H9 (cell line): ENCODE data around the gene SLC12A5. TPM values are rescaled to one million over a fixed set of nuclear protein-coding genes. Genes with fewer than 3 reads are reported as not detected.
"Not testable (repeated sequence)": the region's sequence is repeated elsewhere in the genome, so short reads cannot be mapped to it uniquely, and the experiment has no call there.

Source experiments
- DNase-seq: peaks from one replicate; pipeline ENCODE4 v3.0.0-alpha.2; 2017
- H2AFZ ChIP-seq: one replicate; pipeline ENCODE4 v1.6.1; 2013; ENCODE audit warnings: mild to moderate bottlenecking, low read length, control low read depth, moderate library complexity
- H2AK5ac ChIP-seq: 2 replicates; pipeline ENCODE4 v1.6.1; 2013; ENCODE audit warnings: low read length, control low read depth, mixed read lengths; ENCODE audit not compliant: insufficient read length
- H2BK120ac ChIP-seq: one replicate; pipeline ENCODE4 v1.6.1; 2013; ENCODE audit warnings: low read depth, mild to moderate bottlenecking, low read length, control low read depth, inconsistent platforms; ENCODE audit not compliant: poor library complexity, severe bottlenecking
- H2BK12ac ChIP-seq: 2 replicates; pipeline ENCODE4 v1.6.1; 2013; ENCODE audit warnings: low read length, control low read depth, mixed read lengths, low read depth; ENCODE audit not compliant: insufficient read length
- H2BK15ac ChIP-seq: 2 replicates; pipeline ENCODE4 v1.6.1; 2013; ENCODE audit warnings: low read depth, low read length, control low read depth
- H2BK20ac ChIP-seq: one replicate; pipeline ENCODE4 v1.6.1; 2013; ENCODE audit warnings: low read depth, mild to moderate bottlenecking, low read length, control low read depth, inconsistent platforms; ENCODE audit not compliant: poor library complexity, severe bottlenecking
- H2BK5ac ChIP-seq: 2 replicates; pipeline ENCODE4 v1.6.1; 2013; ENCODE audit warnings: low read length, control low read depth, mixed read lengths; ENCODE audit not compliant: insufficient read length
- H3K14ac ChIP-seq: 2 replicates; pipeline ENCODE4 v1.6.1; 2013; ENCODE audit warnings: low read length, control low read depth; ENCODE audit not compliant: insufficient read depth
- H3K18ac ChIP-seq: 2 replicates; pipeline ENCODE4 v1.6.1; 2013; ENCODE audit warnings: low read depth, mild to moderate bottlenecking, mixed read lengths, low read length, control low read depth; ENCODE audit not compliant: insufficient read length
- H3K23ac ChIP-seq: 2 replicates; pipeline ENCODE4 v1.6.1; 2013; ENCODE audit warnings: low read length, control low read depth, mixed read lengths, low read depth; ENCODE audit not compliant: insufficient read length
- H3K23me2 ChIP-seq: 2 replicates; pipeline ENCODE4 v1.6.1; 2013; ENCODE audit warnings: low read depth, mild to moderate bottlenecking, mixed read lengths, low read length, control low read depth; ENCODE audit not compliant: insufficient read length, poor library complexity, severe bottlenecking
- H3K27ac ChIP-seq: 2 replicates; pipeline ENCODE4 v1.5.1; 2013; ENCODE audit warnings: low read length, control low read depth, mixed read lengths, low read depth; ENCODE audit not compliant: insufficient read length
- H3K27me3 ChIP-seq: 2 replicates; pipeline ENCODE4 v1.6.1; 2013; ENCODE audit warnings: low read length, control low read depth, inconsistent platforms; ENCODE audit not compliant: insufficient read depth
- H3K4ac ChIP-seq: 2 replicates; pipeline ENCODE4 v1.6.1; 2013; ENCODE audit warnings: low read depth, mild to moderate bottlenecking, control low read depth, inconsistent platforms, low read length, moderate library complexity
- H3K4me1 ChIP-seq: 2 replicates; pipeline ENCODE4 v1.6.1; 2013; ENCODE audit warnings: low read length, control low read depth, inconsistent platforms; ENCODE audit not compliant: insufficient read depth
- H3K4me2 ChIP-seq: 2 replicates; pipeline ENCODE4 v1.6.1; 2013; ENCODE audit warnings: low read length, control low read depth, mixed read lengths; ENCODE audit not compliant: insufficient read length, insufficient read depth
- H3K56ac ChIP-seq: 2 replicates; pipeline ENCODE4 v1.6.1; 2013; ENCODE audit warnings: low read depth, mild to moderate bottlenecking, mixed read lengths, low read length, control low read depth; ENCODE audit not compliant: insufficient read length
- H3K79me1 ChIP-seq: 2 replicates; pipeline ENCODE4 v1.6.1; 2013; ENCODE audit warnings: low read depth, mild to moderate bottlenecking, moderate library complexity, low read length, control low read depth, inconsistent platforms; ENCODE audit not compliant: insufficient read depth, poor library complexity, severe bottlenecking
- H3K79me2 ChIP-seq: 2 replicates; pipeline ENCODE4 v1.6.1; 2013; ENCODE audit warnings: low read length, control low read depth, inconsistent platforms; ENCODE audit not compliant: insufficient read depth
- H3K9ac ChIP-seq: 2 replicates; pipeline ENCODE4 v1.6.1; 2013; ENCODE audit warnings: low read length, control low read depth, mixed read lengths; ENCODE audit not compliant: insufficient read length; ENCODE audit errors: extremely low read depth
- H3K9me3 ChIP-seq: one replicate; pipeline ENCODE4 v1.6.1; 2013; ENCODE audit warnings: low read depth, low read length, inconsistent platforms; ENCODE audit not compliant: control insufficient read depth
- H3T11ph ChIP-seq: one replicate; pipeline ENCODE4 v1.6.1; 2013; ENCODE audit warnings: mild to moderate bottlenecking, low read length, control low read depth, inconsistent platforms
- H4K20me1 ChIP-seq: one replicate; pipeline ENCODE4 v1.6.1; 2013; ENCODE audit not compliant: control insufficient read depth, insufficient read length, insufficient read depth
- H4K5ac ChIP-seq: 2 replicates; pipeline ENCODE4 v1.6.1; 2013; ENCODE audit warnings: low read depth, mild to moderate bottlenecking, mixed read lengths, low read length, control low read depth; ENCODE audit not compliant: insufficient read length
- H4K8ac ChIP-seq: replicated peaks from 2 replicates; pipeline ENCODE4 v1.6.1; 2013; ENCODE audit warnings: low read length, control low read depth, mixed read lengths, low read depth; ENCODE audit not compliant: insufficient read length
- H4K91ac ChIP-seq: 2 replicates; pipeline ENCODE4 v1.6.1; 2013; ENCODE audit warnings: low read depth, mild to moderate bottlenecking, moderate library complexity, mixed read lengths, low read length, control low read depth; ENCODE audit not compliant: insufficient read length
- H3K27ac Mint-ChIP-seq, 3 experiments: 2 replicates in 2 of 3; 3 replicates in 1 of 3; pipeline ENCODE4 v1.8.0; 2020 to 2021; ENCODE audit warnings: mixed read lengths in 3 of 3, mild to moderate bottlenecking in 1 of 3, moderate library complexity in 1 of 3
- H3K27me3 Mint-ChIP-seq: 2 replicates; pipeline ENCODE4 v1.8.0; 2021; ENCODE audit warnings: low read depth, mild to moderate bottlenecking, moderate library complexity, mixed read lengths
- H3K36me3 Mint-ChIP-seq, 3 experiments: 2 replicates in 2 of 3; 3 replicates in 1 of 3; pipeline ENCODE4 v1.8.0; 2020 to 2021; ENCODE audit warnings: low read depth in 3 of 3, mixed read lengths in 3 of 3; ENCODE audit not compliant: insufficient read depth in 1 of 3
- H3K4me1 Mint-ChIP-seq, 2 experiments: 2 replicates each; pipeline ENCODE4 v1.8.0; 2020; ENCODE audit warnings: mixed read lengths in 2 of 2
- H3K4me3 Mint-ChIP-seq, 2 experiments: 2 replicates in 1 of 2; 3 replicates in 1 of 2; pipeline ENCODE4 v1.8.0; 2020 to 2021; ENCODE audit warnings: mild to moderate bottlenecking in 2 of 2, mixed read lengths in 2 of 2, moderate library complexity in 1 of 2
- H3K9me3 Mint-ChIP-seq, 2 experiments: 2 replicates in 1 of 2; 3 replicates in 1 of 2; pipeline ENCODE4 v1.8.0; 2020; ENCODE audit warnings: mild to moderate bottlenecking in 2 of 2, mixed read lengths in 2 of 2, moderate library complexity in 1 of 2
- CTCF ChIP-seq: fragments of 200-600 bp; sonication (generic); conservative IDR thresholded peaks from 3 replicates; pipeline ENCODE4 v1.8.0; 2021; ENCODE audit warnings: antibody characterized with exemption, mild to moderate bottlenecking
- WGBS: extraction: QIAGEN DNeasy Blood & Tissue Kit; methylation state at CpG from one replicate; pipeline ENCODE4 v1.1.7; 2013; ENCODE audit warnings: missing lambda C conversion rate, low lambda C conversion rate, mixed read lengths; ENCODE audit not compliant: insufficient read length; ENCODE audit errors: extremely low coverage; 5-methylcytosine and 5-hydroxymethylcytosine counted together
- total RNA-seq: library from RNA; stranded (reverse); gene quantifications from 2 replicates; pipeline ENCODE4 v1.2.1, GENCODE V29; 2021

The SLC12A5 gene
- total RNA-seq, 1 experiment from 2014 or later: 8.7 TPM

GRCh38 chr20:46099491-46100287 is 70.7 kb downstream of the SLC12A5 start:
- Histone ChIP-seq H3K14ac (no peak overlapping the region), H2BK5ac (no peak overlapping the region), H4K5ac (no peak overlapping the region), H3K79me1 (no peaks in the 10 kb centered on the region), H4K20me1 (no peaks in the 10 kb centered on the region), H3K4ac (no peak overlapping the region), H3K27me3 (no peaks in the 10 kb centered on the region), H2AK5ac (no peak overlapping the region), H2AFZ (no peak overlapping the region), H3K4me1 (no peaks in the 10 kb centered on the region), H3K9ac (no peak overlapping the region), H3K9me3 (no peaks in the 10 kb centered on the region), H4K91ac (no peak overlapping the region), H2BK15ac (no peak overlapping the region), H3K23ac (no peak overlapping the region), H3K23me2 (no peaks in the 10 kb centered on the region), H3K4me2 (peak overlapping the region; percentile 9), H3K56ac (no peak overlapping the region), H3K18ac (no peak overlapping the region), H2BK20ac (no peak overlapping the region), H4K8ac (no peak overlapping the region), H3K27ac (no peak overlapping the region), H3T11ph (no peak overlapping the region), H2BK120ac (no peak overlapping the region), H3K79me2 (no peaks in the 10 kb centered on the region), H2BK12ac (no peak overlapping the region)
- no peaks in the 10 kb centered on the region for H3K36me3 Mint-ChIP-seq
- peak overlapping the region in 1 of 3 experiments; percentile 61; a peak in 1 of 7 replicates for H3K27ac Mint-ChIP-seq
- peaks cover 50% of the 10 kb centered on the region for H3K27me3 Mint-ChIP-seq
- peak; percentile 49 for TF ChIP-seq CTCF
- DNase-seq: peak; percentile 76
- H3K4me3 Mint-ChIP-seq: peak overlapping the region in 1 of 2 experiments; percentile 46; a peak in 2 of 5 replicates
- peaks cover 5 to 6% of the 10 kb centered on the region in 2 experiments; a peak in 3 of 4 replicates for H3K4me1 Mint-ChIP-seq
- H3K9me3 Mint-ChIP-seq: peaks cover 3 to 10% of the 10 kb centered on the region in 2 experiments; a peak in 4 of 5 replicates
- no CpG with 5 or more reads among the region's 48 CpGs for WGBS

- not testable (repeated sequence) for H3K27me3 ChIP-seq, H3K79me1 ChIP-seq, H4K8ac ChIP-seq, H3K18ac ChIP-seq, H3K23me2 ChIP-seq, H2BK20ac ChIP-seq, H3K27ac Mint-ChIP-seq, H3K14ac ChIP-seq, H3K4me2 ChIP-seq, H3K4me3 Mint-ChIP-seq, H3K9me3 ChIP-seq, H3K36me3 Mint-ChIP-seq, H2AFZ ChIP-seq, H3K4me1 Mint-ChIP-seq, H3K4ac ChIP-seq, H3K79me2 ChIP-seq, H2BK5ac ChIP-seq, H4K5ac ChIP-seq, H3K27ac ChIP-seq, DNase-seq, H2AK5ac ChIP-seq, H3K23ac ChIP-seq, H4K91ac ChIP-seq, H4K20me1 ChIP-seq, H2BK120ac ChIP-seq, H3K9ac ChIP-seq, H3K56ac ChIP-seq, H2BK12ac ChIP-seq, H2BK15ac ChIP-seq, H3K4me1 ChIP-seq, H3T11ph ChIP-seq
- H3K27me3 Mint-ChIP-seq: peaks cover 50% of the 10 kb centered on the region
- no CpG with 5 or more reads among the region's 7 CpGs for WGBS
- H3K9me3 Mint-ChIP-seq: peaks cover 3 to 10% of the 10 kb centered on the region in 2 experiments; a peak in 4 of 5 replicates
Measured at GRCh38 chr20:46100444-46100843, 71.4 kb downstream of the SLC12A5 start.
